ENCODE results near the gene CEACAM16. TPM values are rescaled to one million over a fixed set of nuclear protein-coding genes. Genes with fewer than 3 reads are reported as not detected.

Gene CEACAM16
- total RNA-seq, 1 donor from 2014 or later = not detected

DNA sequence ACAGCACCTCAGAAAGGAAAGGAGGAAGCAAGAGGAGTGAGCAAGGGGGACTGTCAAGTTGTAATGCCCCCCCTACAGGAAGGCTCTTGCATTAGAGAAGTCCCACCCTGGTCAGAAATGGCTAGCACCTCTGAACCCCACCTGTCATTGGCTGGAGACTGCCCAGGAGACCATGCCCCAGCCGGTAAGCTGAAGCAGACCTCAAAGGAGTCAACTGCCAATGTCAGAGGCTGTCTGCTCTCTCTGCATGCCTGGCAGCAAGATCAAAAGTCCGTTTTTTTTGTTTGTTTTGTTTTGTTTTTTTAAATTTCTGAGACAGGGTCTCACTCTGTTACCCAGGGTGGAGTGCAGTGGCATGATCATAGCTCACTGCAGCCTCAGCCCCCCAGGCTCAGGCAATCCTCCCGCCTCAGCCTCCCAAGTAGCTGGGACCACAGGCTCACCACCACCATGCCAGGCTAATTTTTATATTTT, 41.4 kb downstream of the CEACAM16 start:
- TF ChIP-seq, protein P1, sequence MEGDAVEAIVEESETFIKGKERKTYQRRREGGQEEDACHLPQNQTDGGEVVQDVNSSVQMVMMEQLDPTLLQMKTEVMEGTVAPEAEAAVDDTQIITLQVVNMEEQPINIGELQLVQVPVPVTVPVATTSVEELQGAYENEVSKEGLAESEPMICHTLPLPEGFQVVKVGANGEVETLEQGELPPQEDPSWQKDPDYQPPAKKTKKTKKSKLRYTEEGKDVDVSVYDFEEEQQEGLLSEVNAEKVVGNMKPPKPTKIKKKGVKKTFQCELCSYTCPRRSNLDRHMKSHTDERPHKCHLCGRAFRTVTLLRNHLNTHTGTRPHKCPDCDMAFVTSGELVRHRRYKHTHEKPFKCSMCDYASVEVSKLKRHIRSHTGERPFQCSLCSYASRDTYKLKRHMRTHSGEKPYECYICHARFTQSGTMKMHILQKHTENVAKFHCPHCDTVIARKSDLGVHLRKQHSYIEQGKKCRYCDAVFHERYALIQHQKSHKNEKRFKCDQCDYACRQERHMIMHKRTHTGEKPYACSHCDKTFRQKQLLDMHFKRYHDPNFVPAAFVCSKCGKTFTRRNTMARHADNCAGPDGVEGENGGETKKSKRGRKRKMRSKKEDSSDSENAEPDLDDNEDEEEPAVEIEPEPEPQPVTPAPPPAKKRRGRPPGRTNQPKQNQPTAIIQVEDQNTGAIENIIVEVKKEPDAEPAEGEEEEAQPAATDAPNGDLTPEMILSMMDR (IDR thresholded peaks at IDR 0.05) = no peak
- H3K9me3 Mint-ChIP-seq (ENCODE audit: unreplicated experiment) = no peaks in the 10 kb centered on the region
- peak overlapping the region; percentile 64 for H3K27ac Mint-ChIP-seq (ENCODE audit: unreplicated experiment)
- peaks cover 55% of the 10 kb centered on the region for H3K4me1 Mint-ChIP-seq (ENCODE audit: unreplicated experiment)
- H3K27me3 Mint-ChIP-seq (ENCODE audit: unreplicated experiment) = no peaks in the 10 kb centered on the region
- no peak for DNase-seq (ENCODE audit: extremely low spot score, unreplicated experiment)
- no peaks in the 10 kb centered on the region for H3K36me3 Mint-ChIP-seq (ENCODE audit: unreplicated experiment)
- no peak overlapping the region for H3K4me3 Mint-ChIP-seq (ENCODE audit: unreplicated experiment)

DNA sequence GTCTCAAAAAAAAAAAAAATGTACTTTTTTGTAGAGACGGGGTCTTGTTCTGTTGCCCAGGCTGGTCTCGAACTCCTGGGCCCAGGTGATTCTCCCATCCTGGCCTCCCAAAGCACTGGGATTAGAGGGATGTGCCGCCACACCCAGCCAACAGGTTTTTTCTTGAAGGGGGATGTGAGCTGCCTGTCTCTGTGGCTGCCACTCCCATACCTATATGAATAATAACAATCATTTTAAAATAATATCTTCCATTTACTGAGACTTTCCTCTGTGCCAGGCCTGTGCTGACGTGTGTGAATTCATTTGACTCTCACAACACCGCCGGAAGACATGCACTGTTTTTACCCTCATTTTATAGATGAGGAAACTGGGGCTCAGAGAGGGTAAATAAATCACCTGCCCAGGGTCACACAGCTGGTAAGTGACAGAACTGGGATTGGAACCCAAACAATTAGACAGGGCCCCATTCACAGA, 42.3 kb downstream of the CEACAM16 start:
- H3K27me3 Mint-ChIP-seq (ENCODE audit: unreplicated experiment) = no peaks in the 10 kb centered on the region
- no peaks in the 10 kb centered on the region for H3K36me3 Mint-ChIP-seq (ENCODE audit: unreplicated experiment)
- H3K9me3 Mint-ChIP-seq (ENCODE audit: unreplicated experiment) = no peaks in the 10 kb centered on the region
- no peak overlapping the region for H3K4me3 Mint-ChIP-seq (ENCODE audit: unreplicated experiment)
- H3K4me1 Mint-ChIP-seq (ENCODE audit: unreplicated experiment) = peaks cover 62% of the 10 kb centered on the region
- TF ChIP-seq, protein P1 (IDR thresholded peaks at IDR 0.05) = no peak
- H3K27ac Mint-ChIP-seq (ENCODE audit: unreplicated experiment) = peak overlapping the region; percentile 96
- DNase-seq (ENCODE audit: extremely low spot score, unreplicated experiment) = no peak

DNA sequence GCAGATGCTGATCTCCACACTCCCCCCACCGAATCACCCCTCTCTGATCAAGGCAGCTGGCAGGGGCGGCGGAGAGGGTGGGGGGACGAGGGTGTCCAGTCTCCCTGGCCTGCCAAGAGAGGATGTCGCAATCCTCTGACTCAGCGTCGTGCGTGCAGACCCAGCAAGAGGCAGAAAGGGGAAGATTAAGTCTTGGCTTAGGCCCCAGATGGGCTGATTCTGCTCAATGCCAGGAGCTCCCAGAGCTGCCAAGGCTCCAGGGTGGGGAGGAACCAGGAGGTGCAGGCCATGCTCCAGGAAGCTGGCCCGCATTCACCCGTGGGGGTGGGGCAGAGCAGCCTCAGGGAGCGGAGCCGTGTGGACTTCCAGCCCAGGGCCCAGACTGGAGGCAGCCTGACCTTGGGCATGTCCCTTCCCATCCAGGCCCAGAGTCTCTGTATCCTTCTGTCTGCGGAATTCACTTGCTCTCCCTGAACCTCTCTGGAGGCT, 42.9 kb downstream of the CEACAM16 start:
- H3K4me1 Mint-ChIP-seq (ENCODE audit: unreplicated experiment) = peaks cover 68% of the 10 kb centered on the region
- H3K36me3 Mint-ChIP-seq (ENCODE audit: unreplicated experiment) = no peaks in the 10 kb centered on the region
- peak overlapping the region; percentile 96 for H3K27ac Mint-ChIP-seq (ENCODE audit: unreplicated experiment)
- no peaks in the 10 kb centered on the region for H3K27me3 Mint-ChIP-seq (ENCODE audit: unreplicated experiment)
- no peak overlapping the region for H3K4me3 Mint-ChIP-seq (ENCODE audit: unreplicated experiment)
- no peaks in the 10 kb centered on the region for H3K9me3 Mint-ChIP-seq (ENCODE audit: unreplicated experiment)
- TF ChIP-seq, protein P1 (IDR thresholded peaks at IDR 0.05) = no peak
- peak; percentile 94 for DNase-seq (ENCODE audit: extremely low spot score, unreplicated experiment)

DNA sequence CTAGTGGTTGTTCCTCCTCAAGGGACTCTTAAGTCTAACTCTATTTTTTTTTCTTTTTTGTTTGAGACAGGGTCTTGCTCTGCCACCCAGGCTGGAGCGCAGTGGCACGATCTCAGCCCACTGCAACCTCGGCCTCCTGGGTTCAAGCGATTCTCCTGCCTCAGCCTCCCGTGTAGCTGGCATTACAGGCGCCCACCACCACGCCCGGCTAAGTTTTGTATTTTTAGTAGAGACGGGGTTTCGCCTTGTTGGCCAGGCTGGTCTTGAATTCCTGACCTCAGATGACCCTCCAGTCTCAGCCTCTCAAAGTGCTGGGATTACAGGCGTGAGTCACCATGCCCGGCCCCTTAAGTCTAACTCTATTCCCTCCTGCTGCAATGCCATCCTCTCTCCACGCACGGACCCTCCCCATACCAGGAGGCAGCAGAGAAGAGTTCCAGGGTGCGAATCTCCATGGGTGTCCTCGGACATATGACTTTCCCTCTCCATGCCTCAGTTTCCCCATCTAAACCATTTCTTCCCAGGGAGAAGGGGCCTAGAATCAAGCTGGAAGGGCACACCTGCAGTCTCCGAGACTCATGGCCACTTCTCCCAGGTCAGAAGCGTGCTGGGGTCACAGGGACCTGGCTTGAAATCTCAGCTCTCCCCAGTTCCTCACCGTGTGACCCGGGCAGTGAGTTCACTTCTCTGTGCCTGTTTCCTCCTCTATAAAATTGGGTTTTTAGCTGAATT, 43.5 kb downstream of the CEACAM16 start:
- H3K9me3 Mint-ChIP-seq (ENCODE audit: unreplicated experiment) = no peaks in the 10 kb centered on the region
- H3K4me1 Mint-ChIP-seq (ENCODE audit: unreplicated experiment) = peaks cover 69% of the 10 kb centered on the region
- H3K27ac Mint-ChIP-seq (ENCODE audit: unreplicated experiment) = peak overlapping the region; percentile 96
- H3K27me3 Mint-ChIP-seq (ENCODE audit: unreplicated experiment) = no peaks in the 10 kb centered on the region
- no peak for DNase-seq (ENCODE audit: extremely low spot score, unreplicated experiment)
- H3K36me3 Mint-ChIP-seq (ENCODE audit: unreplicated experiment) = no peaks in the 10 kb centered on the region
- no peak overlapping the region for H3K4me3 Mint-ChIP-seq (ENCODE audit: unreplicated experiment)
- TF ChIP-seq, protein P1 (IDR thresholded peaks at IDR 0.05) = no peak

DNA sequence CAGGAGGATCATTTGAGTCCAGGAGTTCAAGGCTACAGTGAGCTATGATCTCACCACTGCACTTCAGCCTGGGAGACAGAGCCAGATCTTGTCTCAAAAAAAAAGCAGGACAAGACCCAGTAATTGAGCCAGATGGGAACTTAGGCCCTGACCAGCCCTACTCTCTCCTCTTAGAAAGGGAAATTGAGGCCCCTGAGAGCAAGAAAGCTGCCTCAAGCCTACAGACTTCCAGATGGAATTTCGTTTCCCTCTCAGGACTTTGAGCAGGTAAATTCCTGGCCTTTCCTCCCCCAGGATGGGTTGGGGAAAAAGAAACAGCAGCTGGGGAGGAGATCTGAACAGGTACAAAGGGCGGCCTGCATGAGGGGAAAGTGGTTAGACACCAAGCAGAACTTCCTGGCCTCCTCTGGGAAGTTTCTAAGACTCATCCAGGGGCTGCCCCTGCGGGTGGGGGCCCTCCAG, 46.0 kb downstream of the CEACAM16 start:
- TF ChIP-seq, protein P1 (IDR thresholded peaks at IDR 0.05) = no peak
- Mint-ChIP-seq H3K4me3 (ENCODE audit: unreplicated experiment) (no peak overlapping the region), H3K27ac (ENCODE audit: unreplicated experiment) (peak overlapping the region; percentile 82), H3K36me3 (ENCODE audit: unreplicated experiment) (no peaks in the 10 kb centered on the region), H3K27me3 (ENCODE audit: unreplicated experiment) (no peaks in the 10 kb centered on the region), H3K9me3 (ENCODE audit: unreplicated experiment) (no peaks in the 10 kb centered on the region), H3K4me1 (ENCODE audit: unreplicated experiment) (peaks cover 71% of the 10 kb centered on the region)
- no peak for DNase-seq (ENCODE audit: extremely low spot score, unreplicated experiment)

Data from osteocyte (in vitro differentiated cells).